Trophoblast cell (in vitro differentiated cells and primary cell): ENCODE data around the gene TRIM13.
A peak's percentile ranks its signal among the peaks of the same experiment; 100 is the strongest.
"Not testable (repeated sequence)": the region's sequence is repeated elsewhere in the genome, so short reads cannot be mapped to it uniquely, and the experiment has no call there.

ENCODE experiments used
- DNase-seq, 2 donors: peaks; one replicate each; pipeline ENCODE4 v3.0.0-alpha.2; 2016
- H2AFZ ChIP-seq: 2 replicates; pipeline ENCODE4 v1.6.1; 2013; ENCODE audit warnings: low read length, moderate library complexity, mild to moderate bottlenecking; ENCODE audit not compliant: insufficient read depth, poor library complexity
- H2AK5ac ChIP-seq: 2 replicates; pipeline ENCODE4 v1.6.1; 2013; ENCODE audit warnings: mild to moderate bottlenecking, low read length
- H2BK120ac ChIP-seq: 2 replicates; pipeline ENCODE4 v1.6.1; 2013; ENCODE audit warnings: low read length, mild to moderate bottlenecking, moderate library complexity; ENCODE audit not compliant: insufficient read depth, poor library complexity
- H2BK12ac ChIP-seq: 2 replicates; pipeline ENCODE4 v1.6.1; 2013; ENCODE audit warnings: mild to moderate bottlenecking, low read length, moderate library complexity
- H2BK5ac ChIP-seq: 2 replicates; pipeline ENCODE4 v1.6.1; 2013; ENCODE audit warnings: low read length, low read depth, moderate library complexity, mild to moderate bottlenecking; ENCODE audit not compliant: poor library complexity
- H3K14ac ChIP-seq: 2 replicates; pipeline ENCODE4 v1.6.1; 2013; ENCODE audit warnings: mild to moderate bottlenecking, low read length
- H3K18ac ChIP-seq: 2 replicates; pipeline ENCODE4 v1.6.1; 2013; ENCODE audit warnings: mild to moderate bottlenecking, low read length
- H3K23ac ChIP-seq: 2 replicates; pipeline ENCODE4 v1.6.1; 2013; ENCODE audit warnings: low read length
- H3K27ac ChIP-seq: 2 replicates; pipeline ENCODE4 v1.5.1; 2013; ENCODE audit warnings: low read depth, mild to moderate bottlenecking, inconsistent platforms, low read length, moderate library complexity
- H3K27me3 ChIP-seq: 2 replicates; pipeline ENCODE4 v1.6.1; 2013; ENCODE audit warnings: inconsistent platforms, mild to moderate bottlenecking, low read length, moderate library complexity; ENCODE audit not compliant: insufficient read depth
- H3K36me3 ChIP-seq, 2 experiments: 1 replicate in 1 of 2; 2 replicates in 1 of 2; pipeline ENCODE4 v1.6.1; 2013; ENCODE audit warnings: low read length in 2 of 2, mild to moderate bottlenecking in 2 of 2, moderate library complexity in 1 of 2; ENCODE audit not compliant: insufficient read depth in 2 of 2, control insufficient read depth in 1 of 2
- H3K4ac ChIP-seq: 2 replicates; pipeline ENCODE4 v1.6.1; 2013; ENCODE audit warnings: low read depth, mild to moderate bottlenecking, low read length, moderate library complexity
- H3K4me1 ChIP-seq, 2 experiments: 1 replicate in 1 of 2; 2 replicates in 1 of 2; pipeline ENCODE4 v1.6.1; 2013; ENCODE audit warnings: low read length in 2 of 2, mild to moderate bottlenecking in 2 of 2, moderate library complexity in 1 of 2; ENCODE audit not compliant: insufficient read depth in 2 of 2, control insufficient read depth in 1 of 2
- H3K4me2 ChIP-seq: 2 replicates; pipeline ENCODE4 v1.6.1; 2013; ENCODE audit warnings: inconsistent platforms, mild to moderate bottlenecking, low read length, moderate library complexity
- H3K4me3 ChIP-seq: 2 replicates; pipeline ENCODE4 v1.5.1; 2013; ENCODE audit warnings: mild to moderate bottlenecking, low read depth, low read length, inconsistent platforms
- H3K79me1 ChIP-seq: one replicate; pipeline ENCODE4 v1.6.1; 2013; ENCODE audit warnings: low read length
- H3K79me2 ChIP-seq: 2 replicates; pipeline ENCODE4 v1.6.1; 2013; ENCODE audit warnings: low read length, mild to moderate bottlenecking; ENCODE audit not compliant: control insufficient read depth, insufficient read depth, poor library complexity
- H3K9ac ChIP-seq: 2 replicates; pipeline ENCODE4 v1.6.1; 2013; ENCODE audit warnings: mild to moderate bottlenecking, low read length
- H3K9me3 ChIP-seq: 2 replicates; pipeline ENCODE4 v1.6.1; 2013; ENCODE audit warnings: low read depth, mild to moderate bottlenecking, control low read depth, inconsistent platforms, low read length; ENCODE audit not compliant: insufficient read depth
- H4K12ac ChIP-seq: 2 replicates; pipeline ENCODE4 v1.6.1; 2013; ENCODE audit warnings: low read depth, mild to moderate bottlenecking, low read length, moderate library complexity
- H4K8ac ChIP-seq: 2 replicates; pipeline ENCODE4 v1.6.1; 2013; ENCODE audit warnings: low read depth, mild to moderate bottlenecking, low read length, moderate library complexity
- H4K91ac ChIP-seq: one replicate; pipeline ENCODE4 v1.6.1; 2013; ENCODE audit warnings: low read depth, mild to moderate bottlenecking, low read length, moderate library complexity
- WGBS: extraction: QIAGEN DNeasy Blood & Tissue Kit; methylation state at CpG from one replicate; pipeline ENCODE4 v1.1.7; 2013; ENCODE audit warnings: missing lambda C conversion rate; ENCODE audit not compliant: insufficient read length, insufficient coverage; ENCODE audit errors: extremely low coverage; 5-methylcytosine and 5-hydroxymethylcytosine counted together

Gene TRIM13

DNA sequence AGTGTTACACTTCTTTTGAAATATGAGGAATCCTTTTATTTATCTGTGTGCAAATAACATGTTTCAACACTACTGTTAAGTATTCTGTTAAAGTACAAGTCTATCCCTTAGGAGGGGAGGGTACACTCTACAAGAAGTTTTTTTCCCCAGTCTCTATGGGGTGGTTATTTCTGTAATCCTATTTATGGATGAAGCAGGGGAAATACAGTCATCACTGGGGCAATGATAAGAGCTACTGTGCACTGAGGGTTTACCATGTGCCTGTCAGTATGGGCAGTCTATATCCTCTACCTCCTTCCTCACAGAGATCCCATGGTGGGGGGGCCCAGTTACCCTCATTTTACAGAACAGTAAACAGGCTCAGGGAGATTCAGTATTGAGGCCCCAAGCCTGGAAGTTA lies 16.6 kb upstream of the TRIM13 start:
- peaks cover 2% of the 10 kb centered on the region for H3K79me1 ChIP-seq
- H3K9ac ChIP-seq: no peak overlapping the region
- no peak overlapping the region for H3K27ac ChIP-seq
- H4K91ac ChIP-seq: no peak overlapping the region
- H3K27me3 ChIP-seq: no peaks in the 10 kb centered on the region
- H3K4ac ChIP-seq: no peak overlapping the region
- H3K14ac ChIP-seq: no peak overlapping the region
- no peaks in the 10 kb centered on the region for H3K79me2 ChIP-seq
- H3K4me2 ChIP-seq: no peak overlapping the region
- H3K4me3 ChIP-seq: no peak overlapping the region
- no peaks in the 10 kb centered on the region for H3K9me3 ChIP-seq
- H3K18ac ChIP-seq: no peak overlapping the region
- H4K8ac ChIP-seq: no peak overlapping the region
- no peak overlapping the region for H2AK5ac ChIP-seq
- no peaks in the 10 kb centered on the region for H3K36me3 ChIP-seq
- no peak overlapping the region for H2BK120ac ChIP-seq
- no peak overlapping the region for H2AFZ ChIP-seq
- no peak for DNase-seq
- no peaks in the 10 kb centered on the region for H3K4me1 ChIP-seq
- no peak overlapping the region for H2BK12ac ChIP-seq
- H2BK5ac ChIP-seq: no peak overlapping the region
- H3K23ac ChIP-seq: no peak overlapping the region
- no peak overlapping the region for H4K12ac ChIP-seq

DNA sequence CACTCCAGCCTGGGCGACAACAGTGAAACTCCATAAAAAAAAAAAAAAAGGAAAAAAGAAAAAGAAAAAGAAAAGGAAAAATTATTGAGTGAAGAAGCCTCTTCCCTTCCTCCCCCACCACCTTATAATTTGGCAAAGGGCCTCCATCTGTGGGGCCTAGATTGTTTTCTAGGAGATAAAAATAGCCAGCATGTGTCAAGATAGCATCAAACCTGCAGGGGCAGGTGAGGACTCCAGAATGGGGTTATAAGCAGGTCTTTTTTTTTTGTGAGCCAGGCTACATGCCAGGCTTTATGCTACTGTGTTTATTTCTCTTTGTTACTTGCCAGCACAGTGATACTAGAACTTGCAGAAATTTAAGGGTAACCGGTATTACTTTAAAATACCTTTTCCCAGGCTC lies 11.7 kb upstream of the TRIM13 start:
- no peak overlapping the region for H4K12ac ChIP-seq
- H3K79me2 ChIP-seq: no peaks in the 10 kb centered on the region
- no peak overlapping the region for H3K4ac ChIP-seq
- no peaks in the 10 kb centered on the region for H3K4me1 ChIP-seq
- H3K36me3 ChIP-seq: no peaks in the 10 kb centered on the region
- no peak overlapping the region for H3K27ac ChIP-seq
- no peak overlapping the region for H3K9ac ChIP-seq
- no peak overlapping the region for H2AK5ac ChIP-seq
- peaks cover 2% of the 10 kb centered on the region for H3K79me1 ChIP-seq
- H3K9me3 ChIP-seq: no peaks in the 10 kb centered on the region
- H3K14ac ChIP-seq: no peak overlapping the region
- no peak overlapping the region for H2AFZ ChIP-seq
- no peak overlapping the region for H3K4me3 ChIP-seq
- DNase-seq: peak in 1 of 2 donors; percentile 50
- H3K27me3 ChIP-seq: no peaks in the 10 kb centered on the region
- no peak overlapping the region for H3K23ac ChIP-seq
- no peak overlapping the region for H2BK120ac ChIP-seq
- H2BK5ac ChIP-seq: no peak overlapping the region
- no peak overlapping the region for H3K18ac ChIP-seq
- H2BK12ac ChIP-seq: no peak overlapping the region
- no peak overlapping the region for H3K4me2 ChIP-seq
- no peak overlapping the region for H4K91ac ChIP-seq
- H4K8ac ChIP-seq: no peak overlapping the region
- WGBS: no CpG with 5 or more reads among the region's 2 CpGs

DNA sequence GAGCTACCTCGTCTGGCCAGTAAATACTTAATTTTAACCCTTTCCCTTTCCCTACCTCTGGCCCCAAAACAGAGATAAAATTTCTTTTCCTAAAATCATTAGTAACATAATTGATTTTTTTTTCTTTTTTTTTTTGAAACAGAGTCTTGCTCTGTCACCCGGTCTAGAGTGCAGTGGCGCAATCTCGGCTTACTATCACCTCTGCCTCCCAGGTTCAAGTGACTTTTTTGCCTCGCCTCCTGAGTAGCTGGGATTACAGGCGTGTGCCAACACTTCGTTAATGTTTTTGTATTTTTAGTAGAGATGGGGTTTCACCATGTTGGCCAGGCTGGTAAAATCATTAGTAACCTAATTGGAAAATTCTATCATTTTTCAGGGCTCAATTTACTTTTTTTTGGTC lies 10.4 kb upstream of the TRIM13 start:
- no peak overlapping the region for H3K14ac ChIP-seq

DNA sequence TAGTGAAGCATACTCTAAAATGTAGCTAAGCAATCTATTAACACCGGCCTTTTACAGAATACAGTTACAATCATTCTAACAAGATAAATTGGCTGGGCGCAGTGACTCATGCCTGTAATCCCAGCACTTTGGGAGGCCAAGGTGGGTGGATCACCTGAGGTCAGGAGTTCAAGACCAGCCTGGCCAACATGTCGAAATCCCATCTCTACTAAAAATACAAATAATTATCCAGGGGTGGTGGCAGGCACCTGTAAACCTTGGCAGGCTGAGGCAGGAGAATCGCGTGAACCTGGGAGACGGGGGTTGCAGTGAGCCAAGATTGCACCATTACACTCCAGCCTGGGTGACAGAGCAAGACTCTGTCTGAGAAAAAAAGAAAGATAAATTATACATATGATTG lies 6.2 kb upstream of the TRIM13 start:
- H3K14ac ChIP-seq, H3K9ac ChIP-seq, H3K27ac ChIP-seq, DNase-seq, H4K8ac ChIP-seq, H3K4ac ChIP-seq, H3K27me3 ChIP-seq, H3K9me3 ChIP-seq, H3K4me2 ChIP-seq, H2AK5ac ChIP-seq, H2AFZ ChIP-seq, H3K36me3 ChIP-seq, H4K12ac ChIP-seq, H4K91ac ChIP-seq, H3K79me1 ChIP-seq, H2BK12ac ChIP-seq, H3K4me1 ChIP-seq, H3K79me2 ChIP-seq, H3K4me3 ChIP-seq, H2BK120ac ChIP-seq, H2BK5ac ChIP-seq, H3K18ac ChIP-seq, H3K23ac ChIP-seq: not testable (repeated sequence)
- no CpG with 5 or more reads among the region's 6 CpGs for WGBS

More for the DNA sequence above, 10.4 kb upstream of the TRIM13 start:
- Histone ChIP-seq H2BK12ac (no peak overlapping the region), H3K4me2 (no peak overlapping the region), H4K91ac (no peak overlapping the region), H4K8ac (no peak overlapping the region), H3K9me3 (no peaks in the 10 kb centered on the region), H2AK5ac (no peak overlapping the region), H2BK5ac (no peak overlapping the region), H3K4ac (no peak overlapping the region), H3K79me1 (peaks cover 2% of the 10 kb centered on the region), H3K36me3 (no peaks in the 10 kb centered on the region), H2BK120ac (no peak overlapping the region), H3K4me3 (no peak overlapping the region), H4K12ac (no peak overlapping the region), H3K27me3 (no peaks in the 10 kb centered on the region), H3K23ac (no peak overlapping the region), H3K27ac (no peak overlapping the region), H3K18ac (no peak overlapping the region), H3K9ac (no peak overlapping the region), H2AFZ (no peak overlapping the region), H3K4me1 (no peaks in the 10 kb centered on the region), H3K79me2 (no peaks in the 10 kb centered on the region)
- WGBS: no CpG with 5 or more reads among the region's 7 CpGs
- no peak for DNase-seq

DNA sequence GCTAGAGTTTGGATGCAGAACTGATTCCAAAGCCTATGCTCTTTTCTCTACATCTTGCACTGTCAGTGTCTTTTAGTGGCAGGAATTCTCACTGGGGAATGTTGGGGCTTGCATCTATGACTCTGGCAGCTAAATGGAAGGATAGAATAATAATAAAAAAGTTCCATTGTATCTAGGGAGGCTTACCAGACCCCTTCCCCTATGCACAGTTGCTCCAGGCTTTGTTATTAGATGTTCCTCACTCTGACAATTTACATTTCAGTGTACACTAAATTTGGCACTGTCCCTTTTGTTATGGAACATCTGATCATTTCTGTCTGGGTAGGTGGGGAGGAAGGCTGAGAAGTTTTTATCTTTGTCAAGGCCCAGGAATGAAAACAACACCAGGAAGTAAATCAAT lies 3.7 kb upstream of the TRIM13 start:
- Histone ChIP-seq H3K27me3 (no peaks in the 10 kb centered on the region), H4K12ac (no peak overlapping the region), H2AK5ac (no peak overlapping the region), H3K36me3 (no peaks in the 10 kb centered on the region), H3K4me3 (no peak overlapping the region), H3K9ac (no peak overlapping the region), H2AFZ (no peak overlapping the region), H3K4ac (no peak overlapping the region), H3K23ac (no peak overlapping the region), H3K14ac (no peak overlapping the region), H2BK5ac (no peak overlapping the region), H4K91ac (no peak overlapping the region), H3K27ac (no peak overlapping the region), H3K4me2 (no peak overlapping the region), H4K8ac (no peak overlapping the region), H3K79me1 (peaks cover 10% of the 10 kb centered on the region), H2BK12ac (no peak overlapping the region), H3K79me2 (peaks cover 9% of the 10 kb centered on the region), H3K18ac (no peak overlapping the region), H2BK120ac (no peak overlapping the region), H3K9me3 (no peaks in the 10 kb centered on the region), H3K4me1 (peaks cover 3 to 6% of the 10 kb centered on the region in 2 experiments)
- no peak for DNase-seq
